ENCODE results near the gene PRKCE.

Gene PRKCE

DNA sequence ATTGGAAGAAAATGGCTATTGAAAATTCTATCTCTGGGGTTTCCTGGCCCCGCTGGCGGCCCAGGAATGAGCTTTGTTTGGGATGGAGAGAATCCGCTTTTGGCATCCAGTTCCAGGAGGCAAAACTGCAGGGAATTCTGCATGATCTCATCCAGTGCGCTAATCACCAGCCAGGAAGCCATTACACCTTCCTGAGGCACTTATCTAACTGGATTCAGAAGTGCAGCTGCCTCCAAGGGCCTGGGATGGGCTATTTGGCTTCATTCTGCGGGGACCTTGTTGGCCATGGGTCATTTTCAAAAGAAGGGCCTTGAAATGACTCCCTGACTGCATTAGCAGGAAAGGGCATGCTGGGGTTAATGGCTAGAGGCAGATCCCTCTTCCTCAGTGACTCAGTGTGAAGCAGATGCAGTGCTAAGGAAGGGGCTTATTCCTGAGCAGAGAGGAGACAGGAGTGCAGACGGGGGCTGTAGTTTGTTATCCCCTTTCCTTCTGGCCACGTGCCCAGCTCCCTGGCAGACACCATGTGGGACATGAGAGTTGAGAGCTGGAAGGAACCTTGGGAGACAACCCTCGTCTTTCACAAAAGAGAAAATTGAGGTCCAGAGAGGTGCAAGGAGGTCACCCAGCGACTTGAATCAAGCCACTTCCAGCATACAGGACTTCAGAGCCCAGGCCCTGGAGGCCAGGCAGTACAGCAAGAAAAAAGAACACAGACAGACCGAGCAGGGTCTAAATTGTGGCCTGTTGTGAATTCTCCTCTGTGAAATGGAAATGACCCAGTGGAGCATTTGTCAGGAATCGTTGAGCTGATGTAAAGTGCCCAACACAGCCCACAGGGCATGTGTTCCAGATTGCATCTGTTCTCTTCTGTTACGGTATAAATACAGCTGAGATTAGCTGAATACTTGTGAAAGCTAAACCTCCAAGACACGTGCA, 161.8 kb downstream of the PRKCE start:
- TF ChIP-seq, protein P1, sequence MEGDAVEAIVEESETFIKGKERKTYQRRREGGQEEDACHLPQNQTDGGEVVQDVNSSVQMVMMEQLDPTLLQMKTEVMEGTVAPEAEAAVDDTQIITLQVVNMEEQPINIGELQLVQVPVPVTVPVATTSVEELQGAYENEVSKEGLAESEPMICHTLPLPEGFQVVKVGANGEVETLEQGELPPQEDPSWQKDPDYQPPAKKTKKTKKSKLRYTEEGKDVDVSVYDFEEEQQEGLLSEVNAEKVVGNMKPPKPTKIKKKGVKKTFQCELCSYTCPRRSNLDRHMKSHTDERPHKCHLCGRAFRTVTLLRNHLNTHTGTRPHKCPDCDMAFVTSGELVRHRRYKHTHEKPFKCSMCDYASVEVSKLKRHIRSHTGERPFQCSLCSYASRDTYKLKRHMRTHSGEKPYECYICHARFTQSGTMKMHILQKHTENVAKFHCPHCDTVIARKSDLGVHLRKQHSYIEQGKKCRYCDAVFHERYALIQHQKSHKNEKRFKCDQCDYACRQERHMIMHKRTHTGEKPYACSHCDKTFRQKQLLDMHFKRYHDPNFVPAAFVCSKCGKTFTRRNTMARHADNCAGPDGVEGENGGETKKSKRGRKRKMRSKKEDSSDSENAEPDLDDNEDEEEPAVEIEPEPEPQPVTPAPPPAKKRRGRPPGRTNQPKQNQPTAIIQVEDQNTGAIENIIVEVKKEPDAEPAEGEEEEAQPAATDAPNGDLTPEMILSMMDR (IDR thresholded peaks at IDR 0.05), result no peak

DNA sequence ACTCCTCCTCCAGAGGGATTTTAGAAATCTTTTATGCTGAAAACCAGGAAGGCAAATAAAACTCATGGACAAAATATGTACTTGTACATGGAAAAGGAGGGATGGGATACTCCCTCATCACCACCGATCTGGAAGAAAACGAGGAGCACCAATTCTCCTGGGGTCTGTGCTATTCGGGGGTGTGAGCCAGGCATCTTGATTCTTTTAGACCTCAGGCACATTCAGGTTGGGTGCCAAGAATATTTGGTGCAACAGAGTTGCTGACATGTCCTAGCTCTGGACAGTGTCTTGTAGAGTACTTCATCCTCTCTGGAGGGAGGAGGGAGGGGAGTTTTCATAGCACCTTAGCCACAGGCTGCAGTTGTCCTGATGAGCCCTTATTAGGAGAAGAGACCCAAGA, 163.0 kb downstream of the PRKCE start:
- TF ChIP-seq, protein P1 (IDR thresholded peaks at IDR 0.05), result no peak

DNA sequence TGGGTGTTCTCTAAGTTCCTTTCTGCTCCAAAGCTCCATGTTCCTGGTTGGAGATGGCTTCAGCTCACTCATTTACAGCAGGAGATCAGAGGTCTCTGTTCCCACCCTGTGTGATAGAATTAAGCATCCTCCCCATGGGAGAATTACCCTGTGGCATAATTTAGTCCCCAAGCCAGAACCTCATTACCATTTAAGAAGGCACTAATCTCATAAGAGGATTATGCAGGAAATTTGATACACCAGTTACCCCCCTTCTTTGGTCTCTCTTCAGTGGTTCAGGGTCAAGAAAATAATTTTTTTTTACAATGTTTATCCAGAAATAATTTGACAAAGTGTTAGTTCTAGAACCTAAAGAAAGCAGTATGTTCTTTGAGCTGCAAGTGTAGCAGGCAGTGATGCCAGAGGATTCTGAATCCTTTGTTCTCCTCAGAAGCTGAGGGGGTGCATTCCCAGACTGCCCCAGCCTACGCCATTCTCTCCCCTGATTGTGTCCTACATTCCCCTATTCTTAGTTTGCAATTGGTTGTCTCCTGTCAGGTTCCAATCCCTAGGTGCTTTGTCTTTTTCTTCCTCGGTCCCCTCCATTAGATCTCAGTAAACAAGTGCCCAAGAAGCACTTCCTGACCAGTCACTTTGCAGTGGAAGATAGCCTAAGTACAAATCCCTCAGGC, 163.6 kb downstream of the PRKCE start:
- TF ChIP-seq, protein P1 (IDR thresholded peaks at IDR 0.05), result no peak

DNA sequence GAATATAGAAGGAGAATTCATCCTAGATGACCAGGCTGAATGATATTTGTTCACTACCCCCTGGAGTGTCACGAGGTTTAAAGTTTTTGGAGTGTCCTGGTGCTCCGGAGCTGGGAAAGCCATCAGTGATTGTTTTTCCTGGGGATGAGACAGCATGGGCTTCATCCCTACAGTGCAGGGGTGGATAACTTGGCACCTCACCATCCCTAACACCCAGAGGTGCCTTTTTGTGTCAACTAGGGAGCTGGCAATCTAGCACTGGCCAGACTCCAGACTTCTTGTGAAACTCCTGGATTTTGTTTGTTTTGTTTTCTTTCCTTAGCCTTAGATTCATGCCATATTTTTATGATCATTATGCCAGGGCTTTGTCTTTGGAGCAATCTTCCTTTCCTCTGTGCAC, 164.8 kb downstream of the PRKCE start:
- TF ChIP-seq, protein P1 (IDR thresholded peaks at IDR 0.05), result no peak

DNA sequence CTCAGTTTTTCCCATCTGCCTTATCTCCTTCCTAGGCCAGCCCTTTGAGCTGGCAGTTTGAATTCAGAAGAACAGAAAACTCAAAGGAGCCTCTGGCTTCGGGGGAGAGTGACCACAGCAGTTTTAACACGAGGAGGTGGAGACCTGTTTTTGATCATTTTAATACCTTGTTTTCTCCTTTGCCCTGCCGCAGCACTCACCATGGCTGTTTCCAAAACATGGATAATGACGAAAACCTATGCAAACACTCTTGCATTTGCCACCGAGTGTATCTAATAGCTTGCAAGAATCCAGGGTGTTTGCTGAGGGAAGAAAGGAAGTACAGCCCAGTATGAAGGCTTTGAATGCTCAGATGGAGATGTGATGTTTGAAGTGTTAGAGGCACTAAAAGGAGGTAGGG, 167.1 kb downstream of the PRKCE start:
- TF ChIP-seq, protein P1 (IDR thresholded peaks at IDR 0.05), result no peak

DNA sequence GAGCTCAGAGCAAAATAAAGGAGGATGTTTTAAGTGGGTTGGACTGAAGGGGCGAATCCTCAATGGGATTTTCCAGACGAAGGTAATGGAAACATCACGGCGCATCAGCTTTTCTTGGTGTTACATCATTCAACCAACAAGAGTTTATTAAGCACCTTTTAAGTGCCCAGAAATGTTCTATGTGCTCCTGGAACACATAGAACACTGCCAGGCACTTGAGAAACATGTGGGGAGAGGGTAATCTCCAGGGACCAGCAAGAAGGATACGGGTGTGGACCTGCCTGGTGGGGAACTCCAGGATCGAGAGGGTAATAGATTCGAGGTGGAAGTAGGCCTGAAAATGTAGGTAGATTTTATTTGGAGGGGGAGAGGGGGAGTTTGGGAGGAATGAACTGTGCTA, 168.6 kb downstream of the PRKCE start:
- TF ChIP-seq, protein P1 (IDR thresholded peaks at IDR 0.05), result no peak

DNA sequence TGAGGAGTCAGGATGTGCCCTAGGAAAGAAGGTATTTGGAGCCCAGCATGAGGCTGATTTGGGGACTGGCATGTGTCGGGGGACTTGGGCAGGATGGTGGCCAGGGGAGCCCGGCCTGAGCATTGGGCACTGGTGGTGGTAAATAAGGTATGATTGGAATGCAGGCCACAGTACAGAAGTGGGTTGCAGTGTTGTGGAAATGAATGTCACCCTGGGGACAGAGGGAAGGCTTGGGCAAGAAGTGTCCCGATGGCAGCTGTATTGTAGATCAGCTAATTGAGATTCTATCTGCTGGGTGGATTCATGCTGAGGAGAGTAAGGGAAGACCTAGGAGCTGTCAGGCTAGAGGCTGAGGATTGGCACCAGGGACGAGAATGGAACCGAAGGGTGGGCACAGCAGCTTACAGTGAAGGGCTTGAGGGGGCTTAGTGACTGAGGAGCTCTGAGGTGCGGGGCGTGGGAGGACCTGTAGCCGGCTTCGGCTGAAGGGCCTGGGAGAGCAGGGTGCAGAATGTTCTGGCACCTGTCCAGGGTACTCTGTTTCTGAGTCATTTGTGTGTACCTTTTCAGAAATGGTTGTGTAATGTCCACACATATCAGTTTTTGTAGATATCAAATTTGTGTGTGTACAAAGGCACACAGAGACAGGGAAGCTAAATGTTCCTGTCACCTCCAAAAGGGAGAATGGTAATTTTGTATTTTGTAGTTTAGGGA, 170.2 kb downstream of the PRKCE start:
- TF ChIP-seq, protein P1 (IDR thresholded peaks at IDR 0.05), result no peak

All from LNCAP (cell line).